Karpas-422 (cell line): Measurements from ENCODE around the gene AMBRA1. TPM values are rescaled to one million over a fixed set of nuclear protein-coding genes. Genes with fewer than 3 reads are reported as not detected.

Experiments
- DNase-seq: peaks from one replicate; pipeline ENCODE4 v3.0.0-alpha.2; 2015
- H2AFZ ChIP-seq: fragments of 200-600 bp; sonication (generic); 2 replicates; pipeline ENCODE4 v1.6.1; 2014; ENCODE audit warnings: antibody characterized with exemption, low read length, mixed read lengths
- H3K27ac ChIP-seq: fragments of 200-600 bp; sonication (generic); 2 replicates; pipeline ENCODE4 v1.5.1; 2014; ENCODE audit warnings: mild to moderate bottlenecking, low read length, moderate library complexity
- H3K27me3 ChIP-seq: fragments of 200-600 bp; sonication (generic); 2 replicates; pipeline ENCODE4 v1.6.1; 2014; ENCODE audit warnings: low read length, mixed read lengths
- H3K36me3 ChIP-seq: fragments of 200-600 bp; sonication (generic); 2 replicates; pipeline ENCODE4 v1.6.1; 2014; ENCODE audit warnings: low read length, mixed read lengths; ENCODE audit not compliant: insufficient read depth
- H3K4me1 ChIP-seq: fragments of 200-600 bp; sonication (generic); 2 replicates; pipeline ENCODE4 v1.6.1; 2014; ENCODE audit warnings: mild to moderate bottlenecking, low read length, mixed read lengths
- H3K4me2 ChIP-seq: fragments of 200-600 bp; sonication (generic); 2 replicates; pipeline ENCODE4 v1.6.1; 2014; ENCODE audit warnings: low read length, low read depth, mild to moderate bottlenecking; ENCODE audit not compliant: poor library complexity, severe bottlenecking
- H3K4me3 ChIP-seq: fragments of 200-600 bp; sonication (generic); 2 replicates; pipeline ENCODE4 v1.5.1; 2014; ENCODE audit warnings: mild to moderate bottlenecking, antibody characterized with exemption, low read length, mixed read lengths
- H3K79me2 ChIP-seq: fragments of 200-600 bp; sonication (generic); 2 replicates; pipeline ENCODE4 v1.6.1; 2014; ENCODE audit warnings: mild to moderate bottlenecking, low read length, mixed read lengths
- H3K9ac ChIP-seq: fragments of 200-600 bp; sonication (generic); 2 replicates; pipeline ENCODE4 v1.6.0; 2014; ENCODE audit warnings: low read length
- H3K9me2 ChIP-seq: fragments of 200-600 bp; sonication (generic), shearing (Covaris generic); replicated peaks from 2 replicates; pipeline ENCODE4 v1.6.0; 2014; ENCODE audit warnings: mild to moderate bottlenecking, low read length, moderate library complexity; ENCODE audit not compliant: insufficient read depth
- H3K9me3 ChIP-seq: fragments of 300-700, 200-600 bp; sonication (generic); 2 replicates; pipeline ENCODE4 v1.6.1; 2014; ENCODE audit warnings: low read length, mixed read lengths
- H4K20me1 ChIP-seq: fragments of 200-600 bp; sonication (generic); 2 replicates; pipeline ENCODE4 v1.6.1; 2014; ENCODE audit warnings: mild to moderate bottlenecking, antibody characterized with exemption, low read length, low read depth; ENCODE audit not compliant: insufficient read depth
- total RNA-seq: library from RNA; depleted of rRNA; stranded (reverse); fragments of >200 nt; shearing (Covaris generic); gene quantifications from 2 replicates; pipeline ENCODE4 v1.2.3, GENCODE V29; 2014; ENCODE audit warnings: low replicate concordance

AMBRA1 gene
- total RNA-seq, 1 experiment from 2014 or later = 30.3 TPM

DNA sequence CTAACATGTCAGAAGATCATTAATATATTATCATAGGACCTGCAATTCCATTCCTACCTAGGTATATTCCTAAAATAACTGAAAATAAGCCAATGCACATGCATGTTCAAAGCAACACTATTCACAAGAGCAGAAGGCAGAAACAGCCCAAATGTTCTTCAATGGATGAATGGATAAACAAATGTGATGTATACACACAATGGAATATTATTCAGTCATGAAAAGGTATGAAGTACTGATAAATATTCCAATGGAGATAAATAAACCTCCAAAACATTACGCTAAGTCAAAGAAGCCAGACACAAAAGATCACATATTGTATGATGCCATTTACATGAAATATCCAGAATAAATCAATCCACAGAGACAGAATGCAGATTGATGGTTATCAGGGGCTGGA is 16.8 kb downstream of the AMBRA1 start:
- Histone ChIP-seq H4K20me1 (0 out of 2 replicates have a peak, but pooled peaks cover 4% of the 10 kb centered on the region), H3K9me3 (0 out of 2 replicates have a peak, but pooled peaks cover 5% of the 10 kb centered on the region), H3K79me2 (peaks cover 89% of the 10 kb centered on the region), H3K9ac (no peak overlapping the region), H3K9me2 (no peaks in the 10 kb centered on the region), H3K4me1 (no peaks in the 10 kb centered on the region; the same call in 1 of the 2 replicates), H2AFZ (no peak overlapping the region), H3K4me3 (no peak overlapping the region), H3K36me3 (peaks cover 8% of the 10 kb centered on the region; the same call in 1 of the 2 replicates), H3K27me3 (no peaks in the 10 kb centered on the region), H3K27ac (no peak overlapping the region), H3K4me2 (no peak overlapping the region)
- DNase-seq = no peak

DNA sequence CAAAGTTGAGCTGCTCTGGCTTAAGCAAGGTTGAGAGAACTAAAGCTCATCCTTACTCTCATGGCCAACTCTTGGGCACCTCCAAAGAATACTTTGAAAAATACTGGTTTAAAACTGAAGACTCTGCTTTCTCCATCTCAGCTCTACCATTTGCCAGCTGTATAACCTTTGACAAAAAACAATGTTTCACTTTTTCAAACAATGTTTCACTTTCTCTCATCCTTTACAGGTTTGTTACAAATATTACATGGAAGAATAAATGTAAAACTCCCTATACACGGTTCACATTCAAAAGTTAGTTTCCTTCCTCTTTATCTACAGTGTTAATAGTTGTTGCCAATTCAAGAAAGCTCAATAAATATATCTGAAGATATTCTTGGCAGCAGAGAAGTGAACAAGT is 19.2 kb downstream of the AMBRA1 start:
- 0 out of 2 replicates have a peak overlapping the region, but pooled peaks have one; percentile 25 for H3K4me3 ChIP-seq
- no peak overlapping the region for H3K9ac ChIP-seq
- H3K9me3 ChIP-seq = 0 out of 2 replicates have a peak, but pooled peaks cover 5% of the 10 kb centered on the region
- peaks cover 9% of the 10 kb centered on the region for H3K4me1 ChIP-seq
- 0 out of 2 replicates have a peak, but pooled peaks cover 4% of the 10 kb centered on the region for H4K20me1 ChIP-seq
- peaks cover 8% of the 10 kb centered on the region; the same call in 1 of the 2 replicates for H3K36me3 ChIP-seq
- no peaks in the 10 kb centered on the region for H3K27me3 ChIP-seq
- H3K4me2 ChIP-seq = no peak overlapping the region
- H3K27ac ChIP-seq = no peak overlapping the region
- H3K9me2 ChIP-seq = no peaks in the 10 kb centered on the region
- peaks cover 86% of the 10 kb centered on the region for H3K79me2 ChIP-seq
- no peak overlapping the region for H2AFZ ChIP-seq
- DNase-seq = no peak

- Histone ChIP-seq H3K36me3 (peaks cover 8% of the 10 kb centered on the region; the same call in 1 of the 2 replicates), H3K4me1 (peaks cover 9% of the 10 kb centered on the region), H2AFZ (no peak overlapping the region), H3K79me2 (peaks cover 82% of the 10 kb centered on the region), H3K27me3 (no peaks in the 10 kb centered on the region), H3K27ac (peak overlapping the region; percentile 38), H3K9me3 (0 out of 2 replicates have a peak, but pooled peaks cover 5% of the 10 kb centered on the region), H3K9me2 (no peaks in the 10 kb centered on the region), H3K4me2 (no peak overlapping the region), H3K4me3 (no peak overlapping the region), H3K9ac (no peak overlapping the region), H4K20me1 (no peaks in the 10 kb centered on the region)
- DNase-seq = no peak
Measured at GRCh38 chr11:46570790-46571398, 22.9 kb downstream of the AMBRA1 start.

- H3K4me3 ChIP-seq = no peak overlapping the region
- no peaks in the 10 kb centered on the region for H3K27me3 ChIP-seq
- H3K9me3 ChIP-seq = no peaks in the 10 kb centered on the region
- H3K4me1 ChIP-seq = peaks cover 20% of the 10 kb centered on the region
- no peak overlapping the region for H3K9ac ChIP-seq
- no peaks in the 10 kb centered on the region for H3K36me3 ChIP-seq
- no peak for DNase-seq
- peaks cover 92% of the 10 kb centered on the region for H3K79me2 ChIP-seq
- no peak overlapping the region for H3K4me2 ChIP-seq
- no peaks in the 10 kb centered on the region for H3K9me2 ChIP-seq
- no peak overlapping the region for H2AFZ ChIP-seq
- H4K20me1 ChIP-seq = no peaks in the 10 kb centered on the region
- no peak overlapping the region for H3K27ac ChIP-seq
Measured at GRCh38 chr11:46565232-46565840, 28.5 kb downstream of the AMBRA1 start.

DNA sequence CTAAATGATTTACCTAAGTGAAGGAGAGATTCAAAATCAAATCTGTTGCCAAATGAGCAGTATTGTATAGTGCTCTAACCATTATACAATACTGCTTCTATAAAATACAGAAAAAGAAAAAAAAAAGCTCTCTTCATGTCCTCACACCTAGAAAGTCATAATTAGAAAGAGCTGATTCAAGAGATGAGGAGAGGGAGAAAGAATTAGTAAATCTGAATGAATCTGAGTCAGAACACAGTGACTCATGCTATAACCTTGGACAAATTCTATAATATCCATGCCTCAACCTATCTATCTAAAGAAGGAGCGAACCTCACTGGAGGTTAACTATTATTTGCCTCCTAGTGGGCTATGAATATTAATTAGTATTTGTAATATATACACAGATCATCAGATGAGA is 29.4 kb downstream of the AMBRA1 start:
- Histone ChIP-seq H3K9me3 (no peaks in the 10 kb centered on the region), H2AFZ (no peak overlapping the region), H3K79me2 (peaks cover 92% of the 10 kb centered on the region), H3K4me3 (no peak overlapping the region), H3K36me3 (no peaks in the 10 kb centered on the region), H4K20me1 (no peaks in the 10 kb centered on the region), H3K27ac (no peak overlapping the region), H3K9ac (no peak overlapping the region), H3K27me3 (no peaks in the 10 kb centered on the region), H3K9me2 (no peaks in the 10 kb centered on the region), H3K4me1 (peaks cover 29% of the 10 kb centered on the region), H3K4me2 (no peak overlapping the region)
- DNase-seq = no peak

GRCh38 chr11:46562527-46562926 is 31.3 kb downstream of the AMBRA1 start:
- no peak overlapping the region for H3K4me3 ChIP-seq
- no peak overlapping the region for H3K9ac ChIP-seq
- peaks cover 96% of the 10 kb centered on the region for H3K79me2 ChIP-seq
- H3K4me2 ChIP-seq = no peak overlapping the region
- H3K27ac ChIP-seq = no peak overlapping the region
- no peaks in the 10 kb centered on the region for H3K9me3 ChIP-seq
- no peaks in the 10 kb centered on the region for H3K27me3 ChIP-seq
- no peaks in the 10 kb centered on the region for H4K20me1 ChIP-seq
- H3K9me2 ChIP-seq = no peaks in the 10 kb centered on the region
- no peaks in the 10 kb centered on the region for H3K36me3 ChIP-seq
- no peak for DNase-seq
- H2AFZ ChIP-seq = no peak overlapping the region
- peaks cover 29% of the 10 kb centered on the region for H3K4me1 ChIP-seq

DNA sequence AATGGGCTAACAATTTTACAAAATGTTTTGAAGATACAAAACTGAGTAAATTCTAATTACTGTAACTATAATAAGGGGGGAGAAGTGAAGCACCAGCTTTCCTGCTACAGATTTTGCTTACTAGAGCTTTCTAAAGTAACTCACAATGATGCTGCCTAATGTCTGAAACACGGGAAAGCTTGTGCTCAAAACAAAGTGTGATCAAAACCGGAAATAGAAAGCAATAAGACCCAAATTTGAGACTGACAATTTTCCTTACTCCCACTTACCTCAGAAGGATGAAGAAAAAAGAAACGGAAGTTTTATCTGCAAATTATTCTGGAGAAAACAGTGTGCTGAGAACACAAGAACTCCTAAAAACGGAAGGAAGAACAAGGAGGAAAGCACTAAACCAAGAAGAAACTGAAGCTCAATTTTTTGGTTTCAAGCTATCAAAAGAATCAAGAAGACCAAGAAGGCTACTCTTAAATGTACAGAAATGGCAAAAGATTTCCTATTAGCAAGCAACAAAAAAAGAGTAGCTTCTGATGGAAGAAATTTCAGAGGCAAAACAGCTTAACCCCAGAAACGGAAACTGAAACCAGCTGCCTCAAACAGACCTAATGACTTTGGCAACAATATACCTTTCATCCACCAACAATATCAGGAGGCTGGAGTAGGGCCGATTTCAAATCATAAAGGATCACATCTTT is 33.4 kb downstream of the AMBRA1 start:
- Histone ChIP-seq H3K4me3 (peak overlapping the region; percentile 65), H3K4me2 (peak overlapping the region; percentile 87), H3K4me1 (peaks cover 40% of the 10 kb centered on the region), H3K36me3 (no peaks in the 10 kb centered on the region), H4K20me1 (peaks cover 6% of the 10 kb centered on the region; the same call in 1 of the 2 replicates), H3K9me2 (no peaks in the 10 kb centered on the region), H3K27me3 (no peaks in the 10 kb centered on the region), H3K27ac (peak overlapping the region; percentile 85), H3K79me2 (peaks cover 93% of the 10 kb centered on the region), H3K9ac (peak overlapping the region; percentile 67), H2AFZ (peak overlapping the region; percentile 31; the same call in 1 of the 2 replicates), H3K9me3 (no peaks in the 10 kb centered on the region)
- peak; percentile 70 for DNase-seq

GRCh38 chr11:46559815-46560214 is 34.0 kb downstream of the AMBRA1 start:
- H3K4me1 ChIP-seq = peaks cover 45% of the 10 kb centered on the region
- DNase-seq = no peak
- H3K36me3 ChIP-seq = no peaks in the 10 kb centered on the region
- no peak overlapping the region for H2AFZ ChIP-seq
- peak overlapping the region; percentile 85 for H3K27ac ChIP-seq
- no peaks in the 10 kb centered on the region for H3K27me3 ChIP-seq
- H3K9me2 ChIP-seq = no peaks in the 10 kb centered on the region
- H3K9ac ChIP-seq = peak overlapping the region; percentile 67
- H3K9me3 ChIP-seq = no peaks in the 10 kb centered on the region
- peak overlapping the region; percentile 87 for H3K4me2 ChIP-seq
- peaks cover 93% of the 10 kb centered on the region for H3K79me2 ChIP-seq
- peak overlapping the region; percentile 65 for H3K4me3 ChIP-seq
- peaks cover 6% of the 10 kb centered on the region; the same call in 1 of the 2 replicates for H4K20me1 ChIP-seq
